Thoracic aorta (tissue), 2 donors: ENCODE results near the gene CEP70. TPM values are rescaled to one million over a fixed set of nuclear protein-coding genes. Genes with fewer than 3 reads are reported as not detected.
"Not testable (repeated sequence)": the region's sequence is repeated elsewhere in the genome, so short reads cannot be mapped to it uniquely, and the experiment has no call there.

ENCODE experiments used
- ATAC-seq: fragments of 150-250 bp; one replicate; pipeline ENCODE4 v1.8.0; 2017; ENCODE audit warnings: low read depth; ENCODE audit not compliant: insufficient number of reproducible peaks, low FRiP score
- DNase-seq: peaks from one replicate; pipeline ENCODE4 v3.0.0-alpha.2; 2020; ENCODE audit warnings: low spot score
- H3K27ac ChIP-seq, 2 donors: fragments of 200-600 bp; sonication (generic); 1 replicate in 1 of 2; 2 replicates in 1 of 2; pipeline ENCODE4 v1.5.1; 2016; ENCODE audit warnings: mild to moderate bottlenecking in 2 of 2, moderate library complexity in 2 of 2
- H3K27me3 ChIP-seq: fragments of 200-600 bp; sonication (generic); replicated peaks from 2 replicates; pipeline ENCODE4 v1.6.0; 2016; ENCODE audit warnings: mild to moderate bottlenecking; ENCODE audit not compliant: insufficient read depth
- H3K36me3 ChIP-seq: fragments of 200-600 bp; sonication (generic); one replicate; pipeline ENCODE4 v1.5.1; 2016
- H3K4me1 ChIP-seq, 2 donors: fragments of 200-600 bp; sonication (generic); 1 replicate in 1 of 2; 2 replicates in 1 of 2; pipeline versions ENCODE4 v1.5.1 to v1.6.0; 2016; ENCODE audit warnings: low read depth in 2 of 2, mild to moderate bottlenecking in 1 of 2; ENCODE audit not compliant: control insufficient read depth in 1 of 2
- H3K4me3 ChIP-seq: fragments of 200-600 bp; sonication (generic); 2 replicates; pipeline ENCODE4 v1.5.1; 2016; ENCODE audit warnings: mild to moderate bottlenecking
- H3K9me3 ChIP-seq: fragments of 200-600 bp; sonication (generic); 2 replicates; pipeline ENCODE4 v1.5.1; 2016
- total RNA-seq, 2 donors: library from RNA; depleted of rRNA; stranded (reverse); fragments of >200 nt; gene quantifications; one replicate each; pipeline versions ENCODE4 v1.1.0 to v1.2.3, GENCODE V29; 2016
- TF ChIP-seq, protein P1 (sequence below): fragments of 200-600 bp; sonication (generic); IDR thresholded peaks from one replicate; pipeline ENCODE4 v1.5.1; 2019; ENCODE audit warnings: antibody characterized with exemption

CEP70 gene
- total RNA-seq, 2 donors from 2014 or later: 18.4 to 38.2 TPM

DNA sequence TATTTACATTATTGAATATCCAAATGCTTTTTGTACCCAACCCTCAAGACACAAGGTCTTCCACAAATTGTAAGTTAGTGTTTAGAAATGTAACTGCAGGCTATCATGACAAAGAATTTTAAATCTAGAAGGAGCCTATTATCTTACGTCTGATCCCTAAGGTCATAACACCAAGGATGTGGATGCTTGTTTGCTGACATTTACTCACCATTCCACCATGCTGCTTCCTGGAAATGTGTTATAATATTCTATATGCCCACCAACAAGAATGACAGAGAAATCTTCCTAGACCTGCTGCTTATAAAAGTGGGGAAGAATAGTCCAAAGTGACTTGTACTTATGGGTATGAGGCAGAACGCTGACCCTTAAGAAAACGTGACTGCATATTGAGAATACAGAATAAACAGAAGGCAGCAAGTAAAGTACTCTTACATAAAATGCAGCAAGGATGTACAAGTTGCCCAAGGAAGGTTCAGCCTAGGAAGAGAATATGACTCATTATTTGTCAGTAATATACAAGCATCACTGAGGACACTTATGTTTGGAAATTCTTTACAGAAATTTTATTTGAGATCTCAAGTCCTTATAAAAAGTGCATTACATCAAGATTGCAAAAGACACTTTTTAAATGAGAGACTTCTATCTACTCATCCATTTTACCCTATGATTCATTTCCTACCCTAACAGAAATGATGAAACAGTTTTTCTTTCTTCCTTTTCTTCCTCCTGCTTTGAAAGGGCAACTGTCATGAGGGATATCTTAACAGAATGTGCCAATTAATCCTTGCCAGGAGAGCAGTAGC is 100.1 kb downstream of the CEP70 start:
- no peaks in the 10 kb centered on the region for H3K9me3 ChIP-seq
- no peak for ATAC-seq
- no peak overlapping the region for H3K4me3 ChIP-seq
- H3K27me3 ChIP-seq: no peaks in the 10 kb centered on the region
- TF ChIP-seq, protein P1, sequence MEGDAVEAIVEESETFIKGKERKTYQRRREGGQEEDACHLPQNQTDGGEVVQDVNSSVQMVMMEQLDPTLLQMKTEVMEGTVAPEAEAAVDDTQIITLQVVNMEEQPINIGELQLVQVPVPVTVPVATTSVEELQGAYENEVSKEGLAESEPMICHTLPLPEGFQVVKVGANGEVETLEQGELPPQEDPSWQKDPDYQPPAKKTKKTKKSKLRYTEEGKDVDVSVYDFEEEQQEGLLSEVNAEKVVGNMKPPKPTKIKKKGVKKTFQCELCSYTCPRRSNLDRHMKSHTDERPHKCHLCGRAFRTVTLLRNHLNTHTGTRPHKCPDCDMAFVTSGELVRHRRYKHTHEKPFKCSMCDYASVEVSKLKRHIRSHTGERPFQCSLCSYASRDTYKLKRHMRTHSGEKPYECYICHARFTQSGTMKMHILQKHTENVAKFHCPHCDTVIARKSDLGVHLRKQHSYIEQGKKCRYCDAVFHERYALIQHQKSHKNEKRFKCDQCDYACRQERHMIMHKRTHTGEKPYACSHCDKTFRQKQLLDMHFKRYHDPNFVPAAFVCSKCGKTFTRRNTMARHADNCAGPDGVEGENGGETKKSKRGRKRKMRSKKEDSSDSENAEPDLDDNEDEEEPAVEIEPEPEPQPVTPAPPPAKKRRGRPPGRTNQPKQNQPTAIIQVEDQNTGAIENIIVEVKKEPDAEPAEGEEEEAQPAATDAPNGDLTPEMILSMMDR: no peak
- peaks cover 6 to 20% of the 10 kb centered on the region in 2 donors for H3K4me1 ChIP-seq
- peaks cover 6% of the 10 kb centered on the region for H3K36me3 ChIP-seq
- H3K27ac ChIP-seq: no peak overlapping the region
- no peak for DNase-seq

- Histone ChIP-seq H3K9me3 (no peaks in the 10 kb centered on the region), H3K27me3 (no peaks in the 10 kb centered on the region), H3K4me3 (no peak overlapping the region), H3K36me3 (peaks cover 6% of the 10 kb centered on the region), H3K4me1 (peaks cover 6 to 20% of the 10 kb centered on the region in 2 donors), H3K27ac (no peak overlapping the region)
- DNase-seq: no peak
- ATAC-seq: no peak
- TF ChIP-seq, protein P1: no peak
Measured at GRCh38 chr3:138492980-138493675, 100.9 kb downstream of the CEP70 start.

DNA sequence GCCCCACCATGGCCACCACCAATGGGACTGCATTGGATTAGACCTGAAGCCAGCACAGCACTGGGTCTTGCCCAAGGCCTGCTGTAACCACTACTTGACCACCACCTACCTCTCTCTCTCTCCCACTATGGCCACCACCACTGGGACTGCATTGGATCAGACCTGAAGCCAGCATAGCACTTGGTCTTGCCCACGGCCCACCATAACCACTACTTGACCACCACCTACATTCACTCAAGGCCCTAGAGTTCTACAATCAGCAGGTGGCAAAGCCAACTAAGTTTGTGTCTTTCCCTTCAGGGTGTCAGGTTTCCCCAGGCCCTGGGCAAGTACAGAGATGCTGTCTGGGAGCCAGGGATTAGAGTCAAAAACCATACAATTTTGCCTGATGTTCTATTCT is 102.1 kb downstream of the CEP70 start:
- Histone ChIP-seq H3K9me3 (peaks cover 10% of the 10 kb centered on the region), H3K4me3 (no peak overlapping the region), H3K27me3 (no peaks in the 10 kb centered on the region), H3K27ac (no peak overlapping the region), H3K4me1 (peaks cover 6 to 20% of the 10 kb centered on the region in 2 donors), H3K36me3 (peaks cover 6% of the 10 kb centered on the region)
- DNase-seq: no peak
- no peak for ATAC-seq
- TF ChIP-seq, protein P1: no peak

DNA sequence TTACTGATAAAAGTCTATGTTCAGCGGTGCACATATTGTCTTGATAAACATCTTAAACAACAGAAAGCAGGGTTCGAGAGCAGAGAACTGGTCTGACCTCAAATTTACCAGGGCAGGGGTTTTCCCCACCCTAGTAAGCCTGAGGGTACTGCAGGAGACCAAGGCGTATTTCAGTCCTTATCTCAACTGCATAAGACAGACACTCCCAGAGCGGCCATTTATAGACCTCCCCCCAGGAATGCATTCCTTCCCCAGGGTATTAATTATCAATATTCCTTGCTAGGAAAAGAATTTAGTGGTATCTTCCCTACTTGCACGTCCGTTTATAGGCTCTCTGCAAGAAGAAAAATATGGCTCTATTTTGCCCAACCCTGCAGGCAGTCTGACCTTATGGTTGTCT is 107.5 kb downstream of the CEP70 start:
- peaks cover 24% of the 10 kb centered on the region for H3K9me3 ChIP-seq
- not testable (repeated sequence) for DNase-seq, H3K36me3 ChIP-seq, ATAC-seq, H3K27me3 ChIP-seq, H3K4me3 ChIP-seq, H3K27ac ChIP-seq
- peaks cover 6 to 16% of the 10 kb centered on the region in 2 donors for H3K4me1 ChIP-seq

DNA sequence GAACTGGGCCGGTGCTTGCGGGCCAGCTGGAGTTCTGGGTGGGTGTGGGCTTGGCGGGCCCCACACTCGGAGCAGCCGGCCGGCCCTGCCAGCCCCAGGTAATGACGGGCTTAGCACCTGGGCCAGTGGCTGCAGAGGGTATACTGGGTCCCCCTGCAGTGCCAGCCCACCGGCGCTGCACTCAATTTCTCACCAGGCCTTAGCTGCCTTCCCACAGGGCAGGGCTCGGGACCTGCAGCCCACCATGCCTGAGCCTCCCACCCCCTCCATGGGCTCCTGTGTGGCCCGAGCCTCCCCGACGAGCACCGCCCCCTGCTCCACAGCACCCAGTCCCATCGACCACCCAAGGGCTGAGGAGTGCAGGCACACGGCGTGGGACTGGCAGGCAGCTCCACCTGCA is 109.4 kb downstream of the CEP70 start:
- not testable (repeated sequence) for DNase-seq, H3K4me1 ChIP-seq, H3K36me3 ChIP-seq, H3K4me3 ChIP-seq, H3K27ac ChIP-seq, H3K27me3 ChIP-seq, ATAC-seq
- peaks cover 24% of the 10 kb centered on the region for H3K9me3 ChIP-seq

- no peak overlapping the region for H3K27ac ChIP-seq
- no peaks in the 10 kb centered on the region for H3K9me3 ChIP-seq
- DNase-seq (no peak), ATAC-seq (no peak)
- no peaks in the 10 kb centered on the region for H3K36me3 ChIP-seq
- no peak overlapping the region for H3K4me3 ChIP-seq
- TF ChIP-seq, protein P1: no peak
- H3K27me3 ChIP-seq: no peaks in the 10 kb centered on the region
- H3K4me1 ChIP-seq: peaks cover 4 to 13% of the 10 kb centered on the region in 2 donors
Measured at GRCh38 chr3:138479438-138479863, 114.6 kb downstream of the CEP70 start.
